IMR-90 (cell line): ENCODE results near the gene CEP152.
A peak's percentile ranks its signal among the peaks of the same experiment; 100 is the strongest.

ENCODE experiments used
- BHLHE40 ChIP-seq: fragments of 150-350 bp; IDR thresholded peaks from 2 replicates; pipeline ENCODE4 v1.6.1; 2016; ENCODE audit warnings: mild to moderate bottlenecking, low read depth, low read length
- CHD1 ChIP-seq: IDR thresholded peaks from 2 replicates; pipeline ENCODE4 v1.6.1; 2012; ENCODE audit warnings: low read depth, low read length, improper control_type of control experiment
- FOS ChIP-seq: fragments of 150-350 bp; IDR thresholded peaks from 2 replicates; pipeline ENCODE4 v1.6.1; 2016; ENCODE audit warnings: low read depth, low read length
- MAFK ChIP-seq: IDR thresholded peaks from 2 replicates; pipeline ENCODE4 v1.6.1; 2012; ENCODE audit warnings: low read depth, low read length, improper control_type of control experiment
- MAZ ChIP-seq: IDR thresholded peaks from 2 replicates; pipeline ENCODE4 v1.6.1; 2012; ENCODE audit warnings: low read depth, mild to moderate bottlenecking, low read length, improper control_type of control experiment, moderate library complexity, borderline replicate concordance
- MXI1 ChIP-seq: IDR thresholded peaks from 2 replicates; pipeline ENCODE4 v1.6.1; 2012; ENCODE audit warnings: low read depth, mild to moderate bottlenecking, low read length, moderate library complexity, borderline replicate concordance
- NFE2L2 ChIP-seq: fragments of 150-350 bp; IDR thresholded peaks from 2 replicates; pipeline ENCODE4 v1.6.1; 2016; ENCODE audit warnings: low read depth, mild to moderate bottlenecking, low read length
- POLR2A ChIP-seq: IDR thresholded peaks from 2 replicates; pipeline ENCODE4 v1.6.1; 2012; ENCODE audit warnings: mild to moderate bottlenecking, low read depth, low read length
- RAD21 ChIP-seq: IDR thresholded peaks from 2 replicates; pipeline ENCODE4 v1.6.1; 2012; ENCODE audit warnings: low read length, improper control_type of control experiment
- RCOR1 ChIP-seq: IDR thresholded peaks from 2 replicates; pipeline ENCODE4 v1.6.1; 2012; ENCODE audit warnings: mild to moderate bottlenecking, low read length, improper control_type of control experiment; ENCODE audit not compliant: insufficient replicate concordance
- RFX5 ChIP-seq: IDR thresholded peaks from 2 replicates; pipeline ENCODE4 v1.8.0; 2012; ENCODE audit warnings: low read depth, mild to moderate bottlenecking, low read length, moderate library complexity
- SMC3 ChIP-seq: fragments of 150-350 bp; IDR thresholded peaks from 2 replicates; pipeline ENCODE4 v1.6.1; 2016; ENCODE audit warnings: low read depth, mild to moderate bottlenecking, antibody characterized with exemption, low read length, moderate library complexity
- TF ChIP-seq, protein P1 (sequence below): conservative IDR thresholded peaks from 2 replicates; pipeline ENCODE4 v1.5.1; 2012; ENCODE audit warnings: mild to moderate bottlenecking, low read depth, low read length, improper control_type of control experiment
- TF ChIP-seq, protein P2 (sequence below): fragments of 150-350 bp; IDR thresholded peaks from 2 replicates; pipeline ENCODE4 v1.6.1; 2017; ENCODE audit warnings: mild to moderate bottlenecking, antibody characterized with exemption, low read length, low read depth

DNA sequence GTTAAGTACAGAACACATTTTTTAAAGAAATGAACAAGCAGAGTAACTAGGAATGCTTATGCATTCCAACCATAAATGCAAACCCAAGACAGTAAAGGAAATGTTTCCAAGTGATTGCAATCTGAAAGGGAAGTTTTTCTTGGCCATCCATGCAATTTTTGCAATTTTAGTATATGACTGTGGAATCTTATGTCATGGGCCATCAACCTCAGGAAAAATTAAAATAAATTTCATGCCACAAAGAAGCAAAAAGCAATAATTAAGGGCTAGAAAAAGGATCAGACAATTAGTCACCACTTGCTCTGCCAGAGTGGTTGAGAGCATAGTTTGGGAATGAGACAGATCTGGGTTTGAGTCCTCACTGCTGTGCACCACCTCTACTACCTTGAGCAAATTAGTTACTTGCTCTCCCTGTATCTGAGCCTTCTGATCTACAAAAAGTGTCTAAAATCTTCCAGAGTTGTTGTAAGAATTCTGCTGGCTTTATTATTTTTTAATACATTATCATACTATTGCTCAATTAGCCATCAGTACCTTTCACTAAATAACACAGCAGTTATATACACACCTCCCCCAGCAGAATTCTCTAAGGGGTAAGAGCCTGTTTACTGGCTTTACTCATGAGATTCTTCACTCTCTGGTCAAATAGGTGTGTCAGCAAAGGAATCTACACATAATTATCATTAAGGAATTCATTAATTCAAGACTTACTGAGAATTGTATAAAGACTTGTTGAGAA is 115.6 kb downstream of the CEP152 start:
- TF ChIP-seq RFX5 (no peak), RAD21 (no peak), POLR2A (no peak), CHD1 (no peak), MAFK (peak; percentile 44; the same call in 1 of the 2 replicates), FOS (peak; percentile 59; the same call in 1 of the 2 replicates), SMC3 (no peak), RCOR1 (peak; percentile 30), MXI1 (no peak), BHLHE40 (no peak), MAZ (no peak), NFE2L2 (no peak)
- TF ChIP-seq, protein P1, sequence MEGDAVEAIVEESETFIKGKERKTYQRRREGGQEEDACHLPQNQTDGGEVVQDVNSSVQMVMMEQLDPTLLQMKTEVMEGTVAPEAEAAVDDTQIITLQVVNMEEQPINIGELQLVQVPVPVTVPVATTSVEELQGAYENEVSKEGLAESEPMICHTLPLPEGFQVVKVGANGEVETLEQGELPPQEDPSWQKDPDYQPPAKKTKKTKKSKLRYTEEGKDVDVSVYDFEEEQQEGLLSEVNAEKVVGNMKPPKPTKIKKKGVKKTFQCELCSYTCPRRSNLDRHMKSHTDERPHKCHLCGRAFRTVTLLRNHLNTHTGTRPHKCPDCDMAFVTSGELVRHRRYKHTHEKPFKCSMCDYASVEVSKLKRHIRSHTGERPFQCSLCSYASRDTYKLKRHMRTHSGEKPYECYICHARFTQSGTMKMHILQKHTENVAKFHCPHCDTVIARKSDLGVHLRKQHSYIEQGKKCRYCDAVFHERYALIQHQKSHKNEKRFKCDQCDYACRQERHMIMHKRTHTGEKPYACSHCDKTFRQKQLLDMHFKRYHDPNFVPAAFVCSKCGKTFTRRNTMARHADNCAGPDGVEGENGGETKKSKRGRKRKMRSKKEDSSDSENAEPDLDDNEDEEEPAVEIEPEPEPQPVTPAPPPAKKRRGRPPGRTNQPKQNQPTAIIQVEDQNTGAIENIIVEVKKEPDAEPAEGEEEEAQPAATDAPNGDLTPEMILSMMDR: no peak
- TF ChIP-seq, protein P2, sequence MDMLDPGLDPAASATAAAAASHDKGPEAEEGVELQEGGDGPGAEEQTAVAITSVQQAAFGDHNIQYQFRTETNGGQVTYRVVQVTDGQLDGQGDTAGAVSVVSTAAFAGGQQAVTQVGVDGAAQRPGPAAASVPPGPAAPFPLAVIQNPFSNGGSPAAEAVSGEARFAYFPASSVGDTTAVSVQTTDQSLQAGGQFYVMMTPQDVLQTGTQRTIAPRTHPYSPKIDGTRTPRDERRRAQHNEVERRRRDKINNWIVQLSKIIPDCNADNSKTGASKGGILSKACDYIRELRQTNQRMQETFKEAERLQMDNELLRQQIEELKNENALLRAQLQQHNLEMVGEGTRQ: no peak
